ENCODE data around the gene KATNB1.

GRCh38 chr16:57799600-57800199, 64.1 kb downstream of the KATNB1 start:
- TF ChIP-seq POLR2AphosphoS5 (IDR thresholded peaks at IDR 0.05; ENCODE audit: low read depth) (no peak), CTCF (conservative IDR thresholded peaks at IDR 0.05; ENCODE audit: low read depth in 2 of 2) (no peak), ETS1 (IDR thresholded peaks at IDR 0.05) (no peak), JUNB (IDR thresholded peaks at IDR 0.05; ENCODE audit: unreplicated experiment) (no peak), ZNF114 (CRISPR knock-in tag; IDR thresholded peaks at IDR 0.05) (no peak), REST (IDR thresholded peaks at IDR 0.05; ENCODE audit: unreplicated experiment) (no peak), EZH2 (IDR thresholded peaks at IDR 0.05; ENCODE audit: low read depth, unreplicated experiment) (no peak), EZH2phosphoT487 (IDR thresholded peaks at IDR 0.05; ENCODE audit: unreplicated experiment) (no peak), STAT1 (IDR thresholded peaks at IDR 0.05; ENCODE audit: unreplicated experiment) (no peak), CREB1 (CRISPR knock-in tag; IDR thresholded peaks at IDR 0.05; ENCODE audit: low read depth) (no peak)

All from GM23338 (cell line).